ENCODE data around the gene CCDC60.

CCDC60 gene

DNA sequence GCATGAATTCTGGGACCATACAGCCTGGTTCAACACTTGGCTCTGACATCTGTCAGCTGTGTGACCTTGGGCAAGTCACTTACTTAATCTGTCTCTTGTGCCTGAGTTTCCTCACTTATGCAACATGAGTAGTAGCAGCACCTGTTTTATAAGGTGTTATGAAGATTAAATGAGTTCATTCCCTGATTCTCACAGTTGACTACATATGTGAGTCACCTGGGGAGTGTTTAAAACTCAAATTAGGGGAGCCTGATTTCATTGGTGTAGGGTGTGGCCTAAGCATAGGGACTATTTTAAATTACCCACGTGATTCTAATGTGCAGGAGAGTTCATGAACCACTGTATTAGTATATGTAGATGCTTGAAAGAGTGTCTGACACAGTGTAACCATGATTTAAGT is 222.3 kb downstream of the CCDC60 start:
- no peak for DNase-seq (ENCODE audit: extremely low spot score)
- TF ChIP-seq CTCF (IDR thresholded peaks at IDR 0.05; ENCODE audit: control extremely low read depth, extremely low read depth, low read depth, missing control alignments): no peak
- CTCF ChIA-PET: no interaction called here
- POLR2A ChIA-PET: no interaction called here

GRCh38 chr12:119565404-119565803 is 230.9 kb downstream of the CCDC60 start:
- TF ChIP-seq CTCF (IDR thresholded peaks at IDR 0.05; ENCODE audit: control extremely low read depth, extremely low read depth, low read depth, missing control alignments): no peak
- DNase-seq (ENCODE audit: extremely low spot score): no peak
- CTCF ChIA-PET: no interaction called here
- POLR2A ChIA-PET: no interaction called here

- TF ChIP-seq CTCF (IDR thresholded peaks at IDR 0.05; ENCODE audit: control extremely low read depth, extremely low read depth, low read depth, missing control alignments): no peak
- no peak for DNase-seq (ENCODE audit: extremely low spot score)
- POLR2A ChIA-PET: no interaction called here
- CTCF ChIA-PET: no interaction called here
Measured at GRCh38 chr12:119570771-119571170, 236.2 kb downstream of the CCDC60 start.

GRCh38 chr12:119573086-119573485 is 238.6 kb downstream of the CCDC60 start:
- POLR2A ChIA-PET: no interaction called here
- DNase-seq (ENCODE audit: extremely low spot score): no peak
- no peak for TF ChIP-seq CTCF (IDR thresholded peaks at IDR 0.05; ENCODE audit: control extremely low read depth, extremely low read depth, low read depth, missing control alignments)
- CTCF ChIA-PET: no interaction called here

DNA sequence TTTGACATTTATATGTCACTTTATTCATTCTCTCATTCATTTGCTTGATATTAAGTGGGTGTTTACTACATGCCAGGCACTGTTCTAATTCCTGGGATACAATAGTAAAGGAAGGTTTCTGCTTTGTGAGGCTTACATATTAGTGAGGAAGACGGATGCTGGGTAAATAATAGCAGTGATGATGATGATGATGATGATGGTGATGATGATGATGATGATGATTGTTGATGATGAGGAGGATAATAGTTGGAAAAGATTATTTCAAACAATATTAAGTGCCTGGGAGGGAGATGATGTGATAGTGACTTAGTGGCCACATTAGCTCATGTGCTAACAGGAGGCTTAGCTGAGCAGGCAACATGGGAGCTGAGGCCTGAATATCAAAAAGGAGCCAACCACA is 239.7 kb downstream of the CCDC60 start:
- CTCF ChIA-PET: no interaction called here
- TF ChIP-seq CTCF (IDR thresholded peaks at IDR 0.05; ENCODE audit: control extremely low read depth, extremely low read depth, low read depth, missing control alignments): no peak
- POLR2A ChIA-PET: no interaction called here
- DNase-seq (ENCODE audit: extremely low spot score): no peak

GRCh38 chr12:119576118-119576810 is 241.7 kb downstream of the CCDC60 start:
- DNase-seq (ENCODE audit: extremely low spot score): no peak
- ChIA-PET POLR2A (no interaction called here), CTCF (no interaction called here)
- TF ChIP-seq CTCF (IDR thresholded peaks at IDR 0.05; ENCODE audit: control extremely low read depth, extremely low read depth, low read depth, missing control alignments): no peak

DNA sequence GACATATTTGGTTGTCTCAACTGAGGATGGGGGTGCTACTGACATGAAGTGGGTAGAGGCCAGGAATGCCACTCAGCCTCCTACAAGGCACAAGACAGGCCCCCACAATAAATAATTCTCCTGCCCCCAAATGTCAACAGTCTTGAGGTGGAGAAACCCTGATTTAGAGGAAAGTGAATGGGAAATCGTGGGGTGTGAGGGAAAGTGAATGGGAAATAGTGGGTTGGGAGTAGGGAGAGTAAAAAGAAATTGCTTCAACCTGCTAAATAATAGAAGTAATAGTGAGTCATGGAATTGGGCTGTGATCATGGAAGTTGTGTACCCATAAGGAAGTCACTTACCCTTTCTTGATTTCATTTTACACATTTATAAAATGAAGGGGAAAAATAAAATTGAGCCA is 242.4 kb downstream of the CCDC60 start:
- ChIA-PET POLR2A (no interaction called here), CTCF (no interaction called here)
- TF ChIP-seq CTCF (IDR thresholded peaks at IDR 0.05; ENCODE audit: control extremely low read depth, extremely low read depth, low read depth, missing control alignments): no peak
- DNase-seq (ENCODE audit: extremely low spot score): no peak

Measured in GM10248 (cell line).